ENCODE data around the gene AKNAD1. TPM values are rescaled to one million over a fixed set of nuclear protein-coding genes. Genes with fewer than 3 reads are reported as not detected.

AKNAD1 gene
- total RNA-seq, 1 donor from 2014 or later, result 0.67 TPM

DNA sequence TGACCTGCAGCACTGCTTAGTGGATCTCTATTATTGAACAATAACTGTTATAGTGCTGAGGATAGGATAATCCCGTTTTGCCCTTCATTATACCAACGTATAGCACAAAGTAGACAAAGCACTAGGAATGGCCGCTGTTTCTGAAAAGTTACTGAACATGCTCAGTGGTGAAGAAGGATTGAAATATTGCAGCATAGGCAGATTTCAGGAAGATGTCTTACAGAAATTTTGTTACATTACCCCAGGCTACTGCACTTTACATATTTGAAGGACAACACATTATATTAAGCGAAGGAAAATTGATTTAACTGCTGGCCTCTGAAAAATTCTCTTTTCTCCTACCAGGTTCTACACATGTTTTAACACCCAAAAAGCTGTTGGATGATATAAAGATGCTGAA lies 48.5 kb downstream of the AKNAD1 start:
- peaks cover 80% of the 10 kb centered on the region for H3K36me3 ChIP-seq
- TF ChIP-seq, protein P1, sequence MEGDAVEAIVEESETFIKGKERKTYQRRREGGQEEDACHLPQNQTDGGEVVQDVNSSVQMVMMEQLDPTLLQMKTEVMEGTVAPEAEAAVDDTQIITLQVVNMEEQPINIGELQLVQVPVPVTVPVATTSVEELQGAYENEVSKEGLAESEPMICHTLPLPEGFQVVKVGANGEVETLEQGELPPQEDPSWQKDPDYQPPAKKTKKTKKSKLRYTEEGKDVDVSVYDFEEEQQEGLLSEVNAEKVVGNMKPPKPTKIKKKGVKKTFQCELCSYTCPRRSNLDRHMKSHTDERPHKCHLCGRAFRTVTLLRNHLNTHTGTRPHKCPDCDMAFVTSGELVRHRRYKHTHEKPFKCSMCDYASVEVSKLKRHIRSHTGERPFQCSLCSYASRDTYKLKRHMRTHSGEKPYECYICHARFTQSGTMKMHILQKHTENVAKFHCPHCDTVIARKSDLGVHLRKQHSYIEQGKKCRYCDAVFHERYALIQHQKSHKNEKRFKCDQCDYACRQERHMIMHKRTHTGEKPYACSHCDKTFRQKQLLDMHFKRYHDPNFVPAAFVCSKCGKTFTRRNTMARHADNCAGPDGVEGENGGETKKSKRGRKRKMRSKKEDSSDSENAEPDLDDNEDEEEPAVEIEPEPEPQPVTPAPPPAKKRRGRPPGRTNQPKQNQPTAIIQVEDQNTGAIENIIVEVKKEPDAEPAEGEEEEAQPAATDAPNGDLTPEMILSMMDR (IDR thresholded peaks at IDR 0.05), result no peak
- ATAC-seq (no peak), DNase-seq (no peak)
- no peaks in the 10 kb centered on the region for H3K27me3 ChIP-seq
- H3K27ac ChIP-seq, result no peak overlapping the region
- H3K4me1 ChIP-seq, result no peaks in the 10 kb centered on the region
- H3K4me3 ChIP-seq, result no peak overlapping the region
- no peaks in the 10 kb centered on the region for H3K9me3 ChIP-seq
- intact Hi-C loops (cut with DNase I), result no loop called here

DNA sequence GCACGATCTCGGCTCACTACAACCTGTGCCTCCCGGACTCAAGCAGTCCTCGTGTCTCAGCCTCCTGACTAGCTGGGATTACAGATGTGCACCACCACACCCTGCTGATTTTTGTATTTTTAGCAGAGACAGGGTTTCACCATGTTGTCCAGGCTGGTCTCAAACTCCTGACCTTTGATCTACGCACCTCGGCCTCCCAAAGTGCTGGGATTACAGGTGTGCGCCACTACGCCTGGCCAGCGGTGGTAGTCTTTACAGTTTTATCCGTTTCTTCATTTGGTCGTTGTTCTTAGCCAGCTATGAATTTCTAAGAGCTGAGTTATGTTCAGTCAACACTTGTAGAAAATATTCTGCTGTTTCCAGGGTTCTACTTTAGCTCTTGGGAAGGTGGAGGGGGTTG lies 53.3 kb downstream of the AKNAD1 start:
- no peaks in the 10 kb centered on the region for H3K27me3 ChIP-seq
- DNase-seq (no peak), ATAC-seq (no peak)
- H3K36me3 ChIP-seq, result peaks cover 99% of the 10 kb centered on the region
- intact Hi-C loops (cut with DNase I), result no loop called here
- H3K4me1 ChIP-seq, result no peaks in the 10 kb centered on the region
- H3K27ac ChIP-seq, result no peak overlapping the region
- no peaks in the 10 kb centered on the region for H3K9me3 ChIP-seq
- TF ChIP-seq, protein P1 (IDR thresholded peaks at IDR 0.05), result no peak
- no peak overlapping the region for H3K4me3 ChIP-seq

DNA sequence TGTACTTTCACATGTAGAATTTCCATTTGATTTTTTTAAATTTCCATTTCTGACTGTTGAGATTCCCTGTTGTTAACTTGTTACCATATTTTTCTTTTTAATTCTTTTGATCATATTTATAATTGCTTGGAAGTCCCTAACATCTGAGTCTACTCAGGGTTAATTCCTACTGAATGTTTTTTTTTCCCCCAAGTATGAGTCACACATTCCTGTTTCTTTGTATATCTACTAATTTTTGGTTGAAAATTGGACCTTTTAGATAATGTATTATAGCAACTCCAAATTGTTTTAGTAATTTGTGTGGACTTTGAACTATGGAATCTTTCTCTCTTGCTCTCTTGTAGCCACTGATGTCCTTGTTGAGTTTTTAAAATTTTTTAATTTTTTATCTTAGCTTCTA lies 55.8 kb downstream of the AKNAD1 start:
- intact Hi-C loops (cut with DNase I), result no loop called here
- ATAC-seq, result no peak
- Histone ChIP-seq H3K27ac (no peak overlapping the region), H3K9me3 (no peaks in the 10 kb centered on the region), H3K27me3 (no peaks in the 10 kb centered on the region), H3K4me1 (no peaks in the 10 kb centered on the region), H3K4me3 (no peak overlapping the region), H3K36me3 (peaks cover 100% of the 10 kb centered on the region)
- no peak for DNase-seq
- TF ChIP-seq, protein P1 (IDR thresholded peaks at IDR 0.05), result no peak

DNA sequence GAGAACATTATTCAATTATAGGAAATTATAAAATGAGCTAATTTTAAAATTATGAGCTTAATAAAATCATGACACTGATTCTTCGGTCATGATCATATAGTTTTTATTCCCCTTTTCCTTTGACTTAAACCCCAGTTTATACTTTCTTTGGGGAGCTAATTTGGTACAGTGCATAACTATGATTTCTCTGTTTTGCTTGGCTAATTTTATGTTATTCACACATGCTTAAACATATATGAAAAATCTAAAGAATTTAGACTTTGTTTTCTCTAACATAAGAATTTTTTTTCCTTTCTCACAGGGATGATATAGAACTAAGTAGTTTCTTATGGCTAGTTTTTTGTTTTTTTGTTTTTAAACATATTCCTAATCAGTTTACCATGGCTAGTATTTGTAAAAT lies 57.9 kb downstream of the AKNAD1 start:
- DNase-seq (no peak), ATAC-seq (no peak)
- H3K36me3 ChIP-seq, result peaks cover 100% of the 10 kb centered on the region
- no peaks in the 10 kb centered on the region for H3K27me3 ChIP-seq
- TF ChIP-seq, protein P1 (IDR thresholded peaks at IDR 0.05), result no peak
- H3K4me1 ChIP-seq, result no peaks in the 10 kb centered on the region
- H3K4me3 ChIP-seq, result no peak overlapping the region
- intact Hi-C loops (cut with DNase I), result no loop called here
- H3K9me3 ChIP-seq, result no peaks in the 10 kb centered on the region
- no peak overlapping the region for H3K27ac ChIP-seq

DNA sequence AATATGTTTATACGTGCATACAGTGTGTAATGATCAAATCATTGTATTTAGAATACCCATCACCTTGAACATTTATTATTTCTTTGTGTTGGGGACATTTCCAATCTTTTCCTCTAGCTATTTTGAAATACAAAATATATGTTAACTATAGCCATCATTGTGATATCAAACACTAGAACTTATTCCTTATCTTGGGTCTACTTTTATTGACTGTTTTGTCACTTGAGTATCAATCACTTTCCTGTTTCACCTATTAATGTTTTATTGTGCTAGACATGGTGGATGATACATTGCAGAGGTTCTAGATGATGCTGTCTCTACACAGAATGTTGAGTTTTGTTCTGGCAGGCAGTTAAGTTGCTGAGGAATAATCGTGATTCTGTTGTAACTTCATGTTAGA lies 64.5 kb downstream of the AKNAD1 start:
- ATAC-seq, result no peak
- TF ChIP-seq, protein P1 (IDR thresholded peaks at IDR 0.05), result no peak
- intact Hi-C loops (cut with DNase I), result no loop called here
- Histone ChIP-seq H3K4me3 (no peak overlapping the region), H3K27me3 (no peaks in the 10 kb centered on the region), H3K4me1 (no peaks in the 10 kb centered on the region), H3K27ac (no peak overlapping the region), H3K36me3 (peaks cover 49% of the 10 kb centered on the region), H3K9me3 (no peaks in the 10 kb centered on the region)
- no peak for DNase-seq

DNA sequence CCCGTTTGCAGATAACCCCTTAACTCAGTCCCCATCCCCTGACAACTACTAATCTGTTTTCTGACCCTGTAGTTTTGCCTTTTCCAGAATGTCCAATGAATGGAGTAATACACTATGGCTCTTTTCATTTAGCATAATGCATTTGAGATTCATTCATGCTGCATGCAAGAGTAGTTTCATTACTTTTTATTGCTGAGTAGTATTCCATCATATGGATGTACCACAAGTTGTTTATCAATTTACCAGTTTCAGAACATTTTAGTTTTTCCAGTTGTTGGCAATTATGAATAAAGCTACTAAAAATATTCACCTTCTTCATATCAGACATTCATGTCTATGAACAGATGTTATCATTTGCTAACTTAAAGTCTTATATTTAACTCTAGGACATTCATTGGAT lies 65.1 kb downstream of the AKNAD1 start:
- ATAC-seq (no peak), DNase-seq (no peak)
- no peak overlapping the region for H3K27ac ChIP-seq
- intact Hi-C loops (cut with DNase I), result no loop called here
- no peak overlapping the region for H3K4me3 ChIP-seq
- H3K27me3 ChIP-seq, result no peaks in the 10 kb centered on the region
- TF ChIP-seq, protein P1 (IDR thresholded peaks at IDR 0.05), result no peak
- peaks cover 42% of the 10 kb centered on the region for H3K36me3 ChIP-seq
- H3K9me3 ChIP-seq, result no peaks in the 10 kb centered on the region
- no peaks in the 10 kb centered on the region for H3K4me1 ChIP-seq
